ENCODE results near the gene OPN5.

The OPN5 gene

DNA sequence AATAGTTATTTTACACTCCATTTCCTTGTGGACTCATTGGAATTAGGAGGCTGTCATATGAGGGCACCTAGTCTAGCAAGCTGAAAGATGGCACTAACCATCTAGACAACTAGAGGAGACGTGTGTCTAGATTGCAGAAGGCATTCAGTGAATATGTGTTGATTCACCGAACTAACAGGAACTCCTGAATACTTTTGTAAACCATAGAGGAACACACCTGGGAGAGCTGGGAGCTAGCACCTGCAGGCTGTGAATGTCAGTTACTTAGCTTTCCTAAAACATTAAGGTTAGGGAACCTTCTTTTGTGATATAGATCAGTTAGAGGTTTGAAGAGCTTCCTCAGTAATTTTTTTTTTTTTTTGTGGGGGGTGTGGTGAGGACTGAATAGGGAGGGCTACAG lies 7.7 kb downstream of the OPN5 start:
- no peak for DNase-seq

DNA sequence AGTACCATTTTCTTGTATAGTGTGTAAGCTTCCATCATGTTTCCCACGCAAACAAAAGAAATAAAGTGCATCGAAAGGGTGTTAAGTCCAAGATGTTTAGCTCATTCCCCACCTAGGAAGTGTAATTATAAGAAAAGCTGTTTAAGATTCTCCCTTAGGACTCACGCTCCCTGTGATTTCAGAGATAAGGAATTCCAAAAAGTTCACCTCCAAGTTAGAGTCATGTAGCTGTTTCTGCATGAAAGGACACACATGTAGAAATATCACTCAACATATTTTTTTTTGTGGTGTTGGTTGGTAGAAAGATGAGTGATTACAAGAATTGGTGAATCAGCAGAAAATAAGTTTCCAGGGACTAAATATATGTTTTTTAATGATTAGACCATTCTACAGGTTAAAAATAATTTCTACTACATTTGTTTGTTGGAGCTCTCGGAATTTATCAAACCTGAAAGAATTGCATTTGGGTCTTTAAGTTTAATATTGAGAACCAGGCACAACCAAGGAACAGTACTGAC lies 10.4 kb downstream of the OPN5 start:
- DNase-seq = no peak

- no peak for DNase-seq
These were observed 12.8 kb downstream of the OPN5 start for GRCh38 chr6:47794577-47795135.

- no peak for DNase-seq
These were observed 20.2 kb downstream of the OPN5 start for GRCh38 chr6:47801984-47802383.

DNA sequence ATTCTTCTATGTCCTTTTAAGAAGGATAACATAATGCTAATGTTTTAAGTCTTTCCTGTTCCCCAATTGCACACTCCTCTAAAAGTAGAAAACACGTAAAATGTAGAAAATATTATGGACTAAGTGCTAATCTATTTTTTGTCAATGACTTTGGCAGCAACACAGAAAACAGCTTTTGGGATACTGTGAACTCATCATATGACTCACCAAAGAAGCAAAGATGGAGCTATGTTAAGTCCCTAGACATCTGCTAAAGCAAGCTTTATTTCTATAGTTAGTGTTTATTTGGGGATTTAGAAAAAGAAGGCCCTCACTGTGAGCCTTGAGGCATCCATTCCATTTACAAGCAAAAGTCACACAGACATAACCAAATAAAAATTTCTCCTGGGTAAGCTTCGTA lies 23.0 kb downstream of the OPN5 start:
- no peak for DNase-seq

GRCh38 chr6:47809873-47810272 lies 28.0 kb downstream of the OPN5 start:
- DNase-seq = no peak

GRCh38 chr6:47810885-47811284 lies 29.1 kb downstream of the OPN5 start:
- DNase-seq = no peak

DNA sequence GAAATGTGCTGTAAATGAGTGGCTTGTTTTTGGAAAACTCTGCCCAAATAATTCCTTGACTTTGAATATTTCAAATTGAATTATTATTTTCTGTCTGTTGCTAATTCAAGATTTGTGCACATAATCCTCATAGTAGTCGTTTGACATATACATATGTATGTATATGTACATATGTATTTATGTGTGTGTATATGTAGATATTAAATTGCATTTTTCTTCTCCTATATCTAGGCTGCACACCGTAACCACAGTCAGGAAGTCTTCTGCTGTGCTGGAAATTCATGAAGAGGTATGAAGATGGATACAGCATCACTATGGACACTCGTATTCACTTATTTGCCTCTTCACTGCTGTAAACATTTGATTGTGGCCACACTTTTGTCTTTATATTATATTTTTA lies 29.6 kb downstream of the OPN5 start:
- DNase-seq = no peak

DNA sequence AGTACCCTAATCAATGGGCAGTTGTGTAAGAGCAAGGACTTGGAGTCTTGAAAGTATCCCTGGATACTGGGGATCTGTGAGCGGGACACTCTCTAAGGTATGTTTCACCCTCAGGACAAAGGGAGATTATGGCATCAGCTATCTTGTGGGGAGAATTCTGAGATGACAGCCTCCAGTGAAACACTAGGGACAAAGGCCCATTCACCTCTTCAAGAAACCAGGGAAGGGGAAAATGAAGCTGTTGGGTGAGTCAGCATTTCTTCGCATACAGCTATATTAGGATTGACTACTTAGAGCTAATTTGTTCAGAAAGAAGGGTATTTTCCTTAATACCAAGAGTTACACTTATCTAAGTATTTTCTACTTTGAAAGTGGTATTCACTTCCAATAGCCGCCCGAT lies 35.9 kb downstream of the OPN5 start:
- DNase-seq = no peak

- DNase-seq = no peak
These were observed 37.6 kb downstream of the OPN5 start for GRCh38 chr6:47819461-47819860.

- no peak for DNase-seq
These were observed 41.2 kb downstream of the OPN5 start for GRCh38 chr6:47822856-47823554.

GRCh38 chr6:47832386-47833100 lies 50.7 kb downstream of the OPN5 start:
- DNase-seq = no peak

DNA sequence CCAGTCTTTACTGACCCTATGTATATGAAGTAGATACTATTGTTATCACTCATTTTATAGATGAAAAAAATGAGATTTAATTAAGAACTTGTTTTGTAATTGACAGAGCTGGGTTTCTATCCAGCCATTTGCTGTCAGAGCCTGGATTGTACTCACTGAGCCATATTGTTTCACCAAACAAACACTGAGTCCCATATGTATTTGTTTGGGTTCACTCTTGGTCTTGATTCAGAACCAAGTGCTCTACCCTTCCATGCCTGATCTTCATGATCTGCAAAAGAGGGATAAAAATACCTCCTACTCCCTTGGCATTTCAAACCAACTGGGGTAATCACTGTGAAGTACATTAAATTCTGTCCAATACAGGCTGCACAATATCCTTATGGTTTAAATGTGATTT lies 52.4 kb downstream of the OPN5 start:
- no peak for DNase-seq

DNA sequence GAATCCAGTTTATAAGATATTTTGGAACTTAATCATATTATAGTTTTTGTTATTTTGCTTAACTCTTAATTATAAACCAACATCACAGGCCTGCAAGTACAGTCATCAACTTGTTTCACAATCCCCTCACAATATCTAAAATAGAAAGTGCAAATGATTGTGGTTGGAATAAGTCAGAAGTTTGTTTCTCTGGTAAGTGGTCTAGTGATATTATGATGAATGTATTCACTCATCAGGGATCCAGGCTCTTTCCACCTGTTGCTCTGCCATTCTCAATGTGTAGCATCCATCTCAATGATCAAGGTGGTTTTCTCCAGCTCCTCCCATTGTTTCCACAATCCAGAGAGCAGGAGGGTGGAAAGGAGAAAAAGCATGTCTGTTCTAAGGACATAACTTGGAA lies 54.2 kb downstream of the OPN5 start:
- no peak for DNase-seq

DNA sequence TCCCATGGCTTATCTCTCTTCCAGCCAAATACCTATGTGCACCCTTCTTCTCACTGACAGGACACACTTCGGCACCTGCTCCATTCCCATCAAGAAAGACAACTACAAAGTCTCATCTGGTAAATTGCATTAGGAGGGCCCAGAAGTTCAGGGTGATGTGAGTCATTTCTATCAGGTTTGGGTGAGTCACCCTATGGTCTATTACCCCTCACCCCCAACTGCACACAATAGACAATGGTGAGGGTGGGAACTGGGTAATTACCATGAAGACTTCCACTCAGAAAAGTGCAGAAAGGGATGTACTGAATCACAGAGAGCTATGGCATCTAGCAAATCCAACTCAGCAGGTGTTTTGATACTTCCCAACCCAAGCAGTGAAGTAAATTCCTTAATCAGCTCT lies 54.8 kb downstream of the OPN5 start:
- DNase-seq = no peak

- no peak for DNase-seq
These were observed 57.8 kb downstream of the OPN5 start for GRCh38 chr6:47839645-47840044.

DNA sequence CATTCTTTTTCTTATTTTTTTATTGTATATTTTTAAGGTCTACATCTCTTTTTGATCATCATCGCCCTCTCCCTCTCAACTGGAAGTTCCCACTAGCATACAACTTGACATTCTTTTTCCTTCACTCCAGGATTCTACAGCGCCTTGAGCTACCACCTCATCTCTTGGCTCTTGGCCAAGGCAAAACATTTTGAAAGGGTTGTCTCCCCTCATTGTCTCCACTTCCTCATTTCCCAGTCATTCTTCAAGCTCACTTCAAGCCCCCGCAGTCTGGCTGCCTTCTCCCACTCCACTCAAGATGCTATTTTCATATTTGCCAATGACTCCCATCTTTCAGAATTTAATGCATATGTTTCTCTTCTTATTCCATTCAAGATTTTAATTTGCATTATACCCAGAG lies 63.0 kb downstream of the OPN5 start:
- no peak for DNase-seq

DNA sequence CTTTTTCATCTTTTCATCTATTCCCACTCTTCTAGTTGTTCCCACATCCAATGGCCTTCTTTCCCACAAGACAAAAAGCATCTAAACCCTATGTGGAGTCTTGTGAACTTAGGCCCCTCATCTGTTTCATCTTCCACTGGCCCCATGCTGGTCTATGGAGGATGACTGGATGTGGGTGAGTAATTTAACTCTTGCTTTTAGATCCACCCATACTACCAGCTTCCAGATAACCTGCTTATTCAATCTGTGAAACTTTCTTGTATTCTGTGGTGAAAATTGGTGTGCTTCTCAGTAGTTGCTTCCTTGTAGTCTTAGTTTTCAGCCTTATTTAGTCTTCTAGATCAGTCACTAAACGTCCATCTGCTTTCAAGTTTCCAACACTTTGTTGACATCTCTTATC lies 64.9 kb downstream of the OPN5 start:
- DNase-seq = no peak

- DNase-seq = no peak
These were observed 69.3 kb downstream of the OPN5 start for GRCh38 chr6:47851091-47851490.

DNA sequence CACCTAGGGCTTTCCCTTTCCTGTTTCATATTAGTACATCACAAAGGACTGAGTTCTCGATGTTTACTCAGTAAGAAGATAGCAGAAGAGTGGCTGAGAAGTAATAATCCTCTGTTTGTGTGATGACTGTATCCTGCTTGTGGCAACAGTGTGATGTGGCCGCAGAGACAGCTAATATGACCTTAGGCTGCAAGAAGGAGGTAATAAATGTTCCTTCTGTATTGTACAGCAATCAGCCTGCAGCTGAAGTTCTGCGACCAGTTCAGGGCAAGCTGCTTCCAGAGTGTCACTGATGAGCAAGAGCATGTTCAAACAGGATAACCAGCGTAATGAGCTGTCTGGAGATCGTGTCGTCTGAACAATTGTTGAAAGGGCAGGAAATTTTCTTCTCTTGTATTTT lies 70.9 kb downstream of the OPN5 start:
- DNase-seq = no peak

GRCh38 chr6:47853766-47854165 lies 71.9 kb downstream of the OPN5 start:
- DNase-seq = no peak

- no peak for DNase-seq
These were observed 73.1 kb downstream of the OPN5 start for GRCh38 chr6:47854971-47855370.

DNA sequence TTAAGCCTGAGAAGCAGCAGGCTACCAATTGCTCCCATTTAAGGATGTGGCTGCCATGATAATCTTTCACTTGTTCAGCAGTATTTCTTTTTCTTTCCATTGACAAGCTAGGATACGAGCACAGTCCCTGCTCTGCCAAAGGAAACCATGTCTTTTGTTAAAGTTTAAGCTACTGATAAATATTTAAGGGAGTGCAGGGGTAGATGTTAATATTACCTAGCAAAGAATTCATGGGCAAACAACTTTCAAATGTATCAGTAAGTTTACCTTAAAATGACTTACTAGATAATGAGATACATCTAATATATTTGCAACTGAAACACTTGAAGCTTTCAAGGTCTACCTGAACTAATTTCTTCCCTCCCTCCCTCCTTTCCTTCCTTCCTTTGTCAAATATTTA lies 77.3 kb downstream of the OPN5 start:
- DNase-seq = no peak

DNA sequence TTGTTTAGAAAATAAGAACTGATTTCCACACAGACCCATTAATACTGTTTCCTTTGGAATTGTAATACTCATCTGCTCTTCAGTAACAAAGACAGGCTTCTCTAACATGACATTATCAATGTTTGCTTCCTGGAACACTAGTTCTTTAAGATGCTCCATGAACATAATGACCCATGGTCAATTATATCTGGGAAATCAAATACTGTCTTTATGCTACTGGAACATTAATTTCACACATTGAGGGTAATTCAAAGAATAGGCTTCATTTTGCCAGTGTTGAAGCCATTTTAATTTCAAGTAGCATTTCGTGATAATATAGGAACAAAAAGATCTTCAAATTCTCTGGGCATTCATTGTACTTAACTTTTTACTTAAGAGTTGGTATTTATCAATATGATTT lies 80.9 kb downstream of the OPN5 start:
- no peak for DNase-seq
